ENCODE measurements around the gene TUBGCP5.
"Not testable (repeated sequence)": the region's sequence is repeated elsewhere in the genome, so short reads cannot be mapped to it uniquely, and the experiment has no call there.

TUBGCP5 gene

GRCh38 chr15:23039917-23040281 is 530 bp upstream of the TUBGCP5 start:
- no peak for DNase-seq

- no peak for DNase-seq
Observed at GRCh38 chr15:23038726-23039142, 635 bp downstream of the TUBGCP5 start.

GRCh38 chr15:23035964-23036566 is 3.3 kb downstream of the TUBGCP5 start:
- DNase-seq: no peak

GRCh38 chr15:23033979-23034378 is 5.4 kb downstream of the TUBGCP5 start:
- no peak for DNase-seq

- no peak for DNase-seq
Observed at GRCh38 chr15:23026218-23026617, 13.2 kb downstream of the TUBGCP5 start.

GRCh38 chr15:23022156-23022555 is 17.2 kb downstream of the TUBGCP5 start:
- no peak for DNase-seq

GRCh38 chr15:23014394-23015000 is 24.9 kb downstream of the TUBGCP5 start:
- no peak for DNase-seq

GRCh38 chr15:23013681-23014080 is 25.7 kb downstream of the TUBGCP5 start:
- DNase-seq: no peak

GRCh38 chr15:23012616-23013015 is 26.8 kb downstream of the TUBGCP5 start:
- DNase-seq: not testable (repeated sequence)

GRCh38 chr15:23003736-23004135 is 35.6 kb downstream of the TUBGCP5 start:
- no peak for DNase-seq

- no peak for DNase-seq
Observed at GRCh38 chr15:23002920-23003319, 36.4 kb downstream of the TUBGCP5 start.

- no peak for DNase-seq
Observed at GRCh38 chr15:22995795-22996194, 43.6 kb downstream of the TUBGCP5 start.

GRCh38 chr15:22992024-22992326 is 47.4 kb downstream of the TUBGCP5 start:
- no peak for DNase-seq

- DNase-seq: no peak
Observed at GRCh38 chr15:22989576-22990477, 49.5 kb downstream of the TUBGCP5 start.

- DNase-seq: no peak
Observed at GRCh38 chr15:22988811-22989210, 50.6 kb downstream of the TUBGCP5 start.

- not testable (repeated sequence) for DNase-seq
Observed at GRCh38 chr15:22981931-22982330, 57.4 kb downstream of the TUBGCP5 start.

GRCh38 chr15:22981051-22981840 is 58.1 kb downstream of the TUBGCP5 start:
- DNase-seq: no peak

- no peak for DNase-seq
Observed at GRCh38 chr15:22980189-22981050, 58.9 kb downstream of the TUBGCP5 start, which contains the start of gene CYFIP1. Gene CYFIP1, minus strand, starts transcription at chr15:22980368. Its CDS starts 33,083 bp downstream, at chr15:22947285.

GRCh38 chr15:22979238-22980188 is 59.9 kb downstream of the TUBGCP5 start:
- DNase-seq: no peak

GRCh38 chr15:22978691-22979237 is 60.6 kb downstream of the TUBGCP5 start:
- DNase-seq: no peak

- DNase-seq: no peak
Observed at GRCh38 chr15:22974745-22975144, 64.6 kb downstream of the TUBGCP5 start.

Measured in NCI-H1436 treated with DMSO at 0.1 percent for 48 hours (cell line).